RWPE1 (cell line): ENCODE data around the gene BOLA1.
"Not testable (repeated sequence)": the region's sequence is repeated elsewhere in the genome, so short reads cannot be mapped to it uniquely, and the experiment has no call there.

Experiments used
- CTCF ChIA-PET: fragments of 350-600 bp; sonication (Branson Sonifier 250); formaldehyde crosslinking; extraction: SDS; loops from one replicate; lab custom pipeline; 2021; lab: Yijun Ruan, JAX
- POLR2A ChIA-PET: fragments of 400-600 bp; formaldehyde crosslinking; extraction: SDS; loops from one replicate; lab custom pipeline; 2020; ENCODE audit warnings: antibody characterized with exemption; ENCODE audit not compliant: low non-redundant PET; lab: Yijun Ruan, JAX
- DNase-seq: peaks from one replicate; pipeline ENCODE4 v3.0.0; 2012; ENCODE audit warnings: low spot score
- H3K27ac ChIP-seq: fragments of 450-650 bp; 2 replicates; pipeline ENCODE4 v1.5.1; 2017
- CTCF ChIP-seq: fragments of 450-650 bp; conservative IDR thresholded peaks from 2 replicates; pipeline ENCODE4 v1.5.1; 2017; ENCODE audit warnings: low read depth, mild to moderate bottlenecking

The BOLA1 gene

GRCh38 chr1:149899460-149900284, at the start of gene BOLA1:
BOLA1 (plus strand) TSS chr1:149899568; CDS start chr1:149900060, 492 bp downstream.
- TF ChIP-seq CTCF = no peak
- peak within 1 kb of the TSS; percentile 86 for H3K27ac ChIP-seq
- ChIA-PET POLR2A (interaction anchor here (1.0 kb wide), 1 partner anchor 12 kb away, joined by 3 read pairs; a partner anchor contains a TSS), CTCF (no interaction called here)
- DNase-seq = peak; percentile 95

GRCh38 chr1:149849947-149850360, 49.4 kb upstream of the BOLA1 start:
- DNase-seq = no peak
- CTCF ChIA-PET = no interaction called here
- peak overlapping the region; percentile 87 for H3K27ac ChIP-seq
- no peak for TF ChIP-seq CTCF
- POLR2A ChIA-PET = no interaction called here

GRCh38 chr1:149850732-149851345, 48.5 kb upstream of the BOLA1 start:
- POLR2A ChIA-PET, CTCF ChIA-PET: not testable (repeated sequence)

GRCh38 chr1:149851585-149852213, 47.7 kb upstream of the BOLA1 start:
- POLR2A ChIA-PET, CTCF ChIA-PET, H3K27ac ChIP-seq, DNase-seq: not testable (repeated sequence)

More at GRCh38 chr1:149850732-149851345, 48.5 kb upstream of the BOLA1 start:
- H3K27ac ChIP-seq, DNase-seq: not testable (repeated sequence)

GRCh38 chr1:149852263-149852662, 47.1 kb upstream of the BOLA1 start:
- CTCF ChIA-PET, H3K27ac ChIP-seq, POLR2A ChIA-PET, DNase-seq: not testable (repeated sequence)

- H3K27ac ChIP-seq, DNase-seq, CTCF ChIA-PET, POLR2A ChIA-PET: not testable (repeated sequence)
These were observed 39.1 kb upstream of the BOLA1 start for GRCh38 chr1:149860271-149860670.

- CTCF ChIA-PET, H3K27ac ChIP-seq, POLR2A ChIA-PET, DNase-seq: not testable (repeated sequence)
These were observed 38.5 kb upstream of the BOLA1 start for GRCh38 chr1:149860684-149861496.

- DNase-seq, POLR2A ChIA-PET, CTCF ChIA-PET, H3K27ac ChIP-seq: not testable (repeated sequence)
These were observed 37.8 kb upstream of the BOLA1 start for GRCh38 chr1:149861497-149862054.

GRCh38 chr1:149866887-149867286, 32.5 kb upstream of the BOLA1 start:
- H3K27ac ChIP-seq, POLR2A ChIA-PET, CTCF ChIA-PET, DNase-seq: not testable (repeated sequence)

- CTCF ChIA-PET, POLR2A ChIA-PET: not testable (repeated sequence)
These were observed 26.3 kb upstream of the BOLA1 start for GRCh38 chr1:149873060-149873459.

More at GRCh38 chr1:149873060-149873459, 26.3 kb upstream of the BOLA1 start:
- DNase-seq, H3K27ac ChIP-seq: not testable (repeated sequence)
